Suprapubic skin (tissue), 3 donors: ENCODE measurements around the gene SAMD8.

Experiments
- CTCF ChIP-seq, 2 donors: fragments of 200-600 bp in 1 of 2; fragments of 450-650 bp in 1 of 2; sonication (generic) in 1 of 2; IDR thresholded peaks; one replicate each; pipeline ENCODE4 v1.5.1; 2016 to 2019; ENCODE audit warnings: antibody characterized with exemption in 2 of 2, mild to moderate bottlenecking in 1 of 2, moderate library complexity in 1 of 2
- POLR2AphosphoS5 ChIP-seq, 3 donors: sonication (generic); formaldehyde crosslinking; IDR thresholded peaks; one replicate each; pipeline ENCODE4 v1.6.1; 2017; ENCODE audit warnings: antibody characterized with exemption in 3 of 3

GRCh38 chr10:75108684-75109458 lies 2.6 kb upstream of the SAMD8 start:
- TF ChIP-seq CTCF (IDR thresholded peaks at IDR 0.05) (peak in 1 of 2 donors; percentile 42), POLR2AphosphoS5 (IDR thresholded peaks at IDR 0.05) (no peak)
